ENCODE measurements around the gene NMU. TPM values are rescaled to one million over a fixed set of nuclear protein-coding genes. Genes with fewer than 3 reads are reported as not detected.

The NMU gene
- polyA plus RNA-seq, 2 of the 4 experiments (the other 2 are of a cell fraction): 0.13 to 0.45 TPM

GRCh38 chr4:55637272-55637820, 1.2 kb upstream of the NMU start:
- POLR2A ChIA-PET: no interaction called here
- CTCF ChIA-PET: interaction anchor here (0.6 kb wide), 1 partner anchor 1358 kb away, joined by 3 read pairs; no protein-coding TSS in a partner anchor
- ATAC-seq (no peak), FAIRE-seq (no peak), DNase-seq (ENCODE audit: low read depth in 1 of 2, low spot score in 1 of 2) (no peak)
- no peak overlapping the region for H3K4me2 ChIP-seq
- TF ChIP-seq HEYL (CRISPR knock-in tag; IDR thresholded peaks at IDR 0.05) (no peak), SREBF2 (IDR thresholded peaks at IDR 0.05) (no peak), HOXB5 (CRISPR knock-in tag; IDR thresholded peaks at IDR 0.05) (no peak), KDM5A (IDR thresholded peaks at IDR 0.05) (no peak), HDAC2 (IDR thresholded peaks at IDR 0.05) (no peak), HOXB13 (CRISPR knock-in tag; IDR thresholded peaks at IDR 0.05; ENCODE audit: low read depth) (no peak), RAD21 (conservative IDR thresholded peaks at IDR 0.05 in 1 of 2, IDR thresholded peaks at IDR 0.05 in 1 of 2) (no peak), MAX (IDR thresholded peaks at IDR 0.05) (no peak), NR3C1 (IDR thresholded peaks at IDR 0.05) (no peak), FOXS1 (CRISPR knock-in tag; IDR thresholded peaks at IDR 0.05) (no peak), ELK1 (IDR thresholded peaks at IDR 0.05; ENCODE audit: low read depth, low read length) (no peak), ZFP36 (IDR thresholded peaks at IDR 0.05; ENCODE audit: borderline replicate concordance, partially characterized antibody) (no peak)
- 46% methylated on average over 5 of the region's 12 CpGs for WGBS (ENCODE audit: missing lambda C conversion rate)
- no peaks in the 10 kb centered on the region for H3K9me3 ChIP-seq
- no peak overlapping the region for H3K4me3 ChIP-seq
- no peaks in the 10 kb centered on the region for H3K4me1 ChIP-seq
- H3K27ac ChIP-seq: no peak overlapping the region

- peak overlapping the region; percentile 40 for H3K4me3 ChIP-seq
- no peak for DNase-seq (ENCODE audit: low read depth in 1 of 2, low spot score in 1 of 2)
- TF ChIP-seq CBX8 (IDR thresholded peaks at IDR 0.05) (no peak), HMGXB4 (CRISPR knock-in tag; IDR thresholded peaks at IDR 0.05; ENCODE audit: borderline replicate concordance) (no peak), CHD2 (IDR thresholded peaks at IDR 0.05; ENCODE audit: low read length, partially characterized antibody) (no peak), MYC (IDR thresholded peaks at IDR 0.05; ENCODE audit: borderline replicate concordance, low read length) (no peak), GATA3 (IDR thresholded peaks at IDR 0.05; ENCODE audit: borderline replicate concordance) (no peak), RARB (CRISPR knock-in tag; IDR thresholded peaks at IDR 0.05) (no peak), ATOH8 (CRISPR knock-in tag; IDR thresholded peaks at IDR 0.05; ENCODE audit: low read depth) (no peak), HOXB5 (CRISPR knock-in tag; IDR thresholded peaks at IDR 0.05) (no peak), POLR2A (IDR thresholded peaks at IDR 0.05; ENCODE audit: low read length) (no peak), HOXA7 (CRISPR knock-in tag; IDR thresholded peaks at IDR 0.05) (no peak)
- POLR2A ChIA-PET: no interaction called here
- FAIRE-seq: no peak
- H3K4me1 ChIP-seq: no peaks in the 10 kb centered on the region
- CTCF ChIA-PET: no interaction called here
- 62% methylated on average over 7 of the region's 7 CpGs for WGBS (ENCODE audit: missing lambda C conversion rate)
- no peaks in the 10 kb centered on the region for H3K9me3 ChIP-seq
- ATAC-seq: no peak; a peak in 1 of 6 replicates
- no peak overlapping the region for H3K27ac ChIP-seq
- peak overlapping the region; percentile 87 for H3K4me2 ChIP-seq
Measured at GRCh38 chr4:55636656-55636999, 530 bp upstream of the NMU start.

- DNase-seq (ENCODE audit: low read depth in 1 of 2, low spot score in 1 of 2) (no peak), FAIRE-seq (no peak), ATAC-seq (peak in 1 of 2 experiments; percentile 32; a peak in 2 of 6 replicates)
- Histone ChIP-seq H3K4me2 (peak overlapping the region; percentile 87), H3K27ac (no peak overlapping the region), H3K9me3 (no peaks in the 10 kb centered on the region; the same call in 2 of the 3 replicates), H3K4me1 (no peaks in the 10 kb centered on the region), H3K4me3 (no peak overlapping the region; the same call in 1 of the 3 replicates)
- TF ChIP-seq RCOR1 (IDR thresholded peaks at IDR 0.05; ENCODE audit: low read depth, low read length) (no peak), JUNB (IDR thresholded peaks at IDR 0.05) (no peak), HOXA7 (CRISPR knock-in tag; IDR thresholded peaks at IDR 0.05) (no peak), HOXB13 (CRISPR knock-in tag; IDR thresholded peaks at IDR 0.05; ENCODE audit: low read depth) (no peak), RAD21 (conservative IDR thresholded peaks at IDR 0.05 in 1 of 2, IDR thresholded peaks at IDR 0.05 in 1 of 2) (no peak), NR3C1 (IDR thresholded peaks at IDR 0.05) (no peak), HDAC2 (IDR thresholded peaks at IDR 0.05) (no peak), MAZ (IDR thresholded peaks at IDR 0.05; ENCODE audit: borderline replicate concordance, low read depth, low read length) (no peak), USF2 (IDR thresholded peaks at IDR 0.05) (no peak)
- ChIA-PET POLR2A (no interaction called here), CTCF (interaction anchor here (1.2 kb wide), 1 partner anchor 190 kb away, joined by 6 read pairs; no protein-coding TSS in a partner anchor)
- WGBS (ENCODE audit: missing lambda C conversion rate): 50% methylated on average over 11 of the region's 11 CpGs
Measured at GRCh38 chr4:55635282-55635681, 816 bp downstream of the NMU start.

All from A549 (cell line).